SK-N-SH (cell line): ENCODE results near the gene FRY.

Experiments
- CHD2 ChIP-seq: fragments of 150-350 bp; IDR thresholded peaks from 2 replicates; pipeline ENCODE4 v1.6.1; 2018; ENCODE audit warnings: low read length; ENCODE audit not compliant: partially characterized antibody
- GABPA ChIP-seq: IDR thresholded peaks from 2 replicates; pipeline ENCODE4 v1.4.0; 2012; ENCODE audit warnings: low read depth, mild to moderate bottlenecking
- RCOR1 ChIP-seq: fragments of 150-350 bp; IDR thresholded peaks from 2 replicates; pipeline ENCODE4 v1.6.1; 2017; ENCODE audit warnings: antibody characterized with exemption, low read length
- TAF1 ChIP-seq: IDR thresholded peaks from 2 replicates; pipeline ENCODE4 v1.6.1; 2012; ENCODE audit warnings: low read depth, mild to moderate bottlenecking, low read length, moderate library complexity, borderline replicate concordance
- TF ChIP-seq, protein P1 (sequence below): fragments of 200-600 bp; sonication (generic); IDR thresholded peaks from 2 replicates; pipeline ENCODE4 v1.6.1; 2017; ENCODE audit warnings: antibody characterized with exemption, mild to moderate bottlenecking, moderate library complexity
- TF ChIP-seq, protein P2 (sequence below): IDR thresholded peaks from 2 replicates; pipeline ENCODE4 v1.4.0; 2012; ENCODE audit warnings: low read depth

DNA sequence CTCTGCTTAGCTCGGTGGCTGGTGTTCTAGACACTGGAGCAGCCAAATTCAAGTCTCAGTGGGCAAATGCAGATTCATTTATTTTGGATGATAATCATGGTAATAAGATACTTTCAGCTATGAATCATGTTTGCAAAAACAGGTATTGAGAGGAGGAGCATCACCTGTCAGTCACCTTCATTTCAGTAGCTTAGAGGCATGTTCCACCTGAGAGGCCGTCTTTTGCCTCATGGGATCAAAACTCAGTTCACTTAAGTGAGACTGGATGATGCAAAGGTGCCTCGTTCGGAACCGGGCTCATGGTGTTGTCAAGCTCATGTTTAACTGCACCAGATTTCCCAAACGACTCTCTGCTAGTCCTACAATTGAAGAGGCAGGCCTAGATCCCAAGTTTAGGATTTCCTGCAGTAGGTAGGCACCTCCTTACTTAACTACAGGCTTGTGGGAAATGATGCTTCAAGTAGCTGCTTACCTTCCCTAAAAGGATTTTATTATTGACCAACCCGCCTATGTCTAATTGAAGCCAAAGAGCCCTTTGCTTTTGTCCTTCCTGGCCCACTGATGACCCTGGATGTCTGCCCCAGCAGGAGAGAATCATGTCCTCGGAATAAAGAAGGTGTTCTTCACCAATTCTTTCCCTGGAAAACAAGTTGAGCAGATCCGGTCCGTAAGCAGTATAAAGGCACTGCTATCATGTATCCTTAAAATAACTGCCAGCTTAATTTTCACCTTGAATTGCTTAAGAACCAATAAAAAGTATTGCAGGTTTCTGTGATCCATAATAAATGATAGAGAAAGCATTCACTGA is 223.5 kb downstream of the FRY start:
- TF ChIP-seq, protein P1, sequence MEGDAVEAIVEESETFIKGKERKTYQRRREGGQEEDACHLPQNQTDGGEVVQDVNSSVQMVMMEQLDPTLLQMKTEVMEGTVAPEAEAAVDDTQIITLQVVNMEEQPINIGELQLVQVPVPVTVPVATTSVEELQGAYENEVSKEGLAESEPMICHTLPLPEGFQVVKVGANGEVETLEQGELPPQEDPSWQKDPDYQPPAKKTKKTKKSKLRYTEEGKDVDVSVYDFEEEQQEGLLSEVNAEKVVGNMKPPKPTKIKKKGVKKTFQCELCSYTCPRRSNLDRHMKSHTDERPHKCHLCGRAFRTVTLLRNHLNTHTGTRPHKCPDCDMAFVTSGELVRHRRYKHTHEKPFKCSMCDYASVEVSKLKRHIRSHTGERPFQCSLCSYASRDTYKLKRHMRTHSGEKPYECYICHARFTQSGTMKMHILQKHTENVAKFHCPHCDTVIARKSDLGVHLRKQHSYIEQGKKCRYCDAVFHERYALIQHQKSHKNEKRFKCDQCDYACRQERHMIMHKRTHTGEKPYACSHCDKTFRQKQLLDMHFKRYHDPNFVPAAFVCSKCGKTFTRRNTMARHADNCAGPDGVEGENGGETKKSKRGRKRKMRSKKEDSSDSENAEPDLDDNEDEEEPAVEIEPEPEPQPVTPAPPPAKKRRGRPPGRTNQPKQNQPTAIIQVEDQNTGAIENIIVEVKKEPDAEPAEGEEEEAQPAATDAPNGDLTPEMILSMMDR, result no peak
- no peak for TF ChIP-seq RCOR1
- no peak for TF ChIP-seq CHD2
- TF ChIP-seq, protein P2, sequence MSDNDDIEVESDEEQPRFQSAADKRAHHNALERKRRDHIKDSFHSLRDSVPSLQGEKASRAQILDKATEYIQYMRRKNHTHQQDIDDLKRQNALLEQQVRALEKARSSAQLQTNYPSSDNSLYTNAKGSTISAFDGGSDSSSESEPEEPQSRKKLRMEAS, result no peak
- TF ChIP-seq GABPA, result no peak
- TF ChIP-seq TAF1, result no peak
